ENCODE data around the gene LHX6. TPM values are rescaled to one million over a fixed set of nuclear protein-coding genes. Genes with fewer than 3 reads are reported as not detected.

Gene LHX6
- total RNA-seq, 1 experiment from 2014 or later, result 11.1 TPM

DNA sequence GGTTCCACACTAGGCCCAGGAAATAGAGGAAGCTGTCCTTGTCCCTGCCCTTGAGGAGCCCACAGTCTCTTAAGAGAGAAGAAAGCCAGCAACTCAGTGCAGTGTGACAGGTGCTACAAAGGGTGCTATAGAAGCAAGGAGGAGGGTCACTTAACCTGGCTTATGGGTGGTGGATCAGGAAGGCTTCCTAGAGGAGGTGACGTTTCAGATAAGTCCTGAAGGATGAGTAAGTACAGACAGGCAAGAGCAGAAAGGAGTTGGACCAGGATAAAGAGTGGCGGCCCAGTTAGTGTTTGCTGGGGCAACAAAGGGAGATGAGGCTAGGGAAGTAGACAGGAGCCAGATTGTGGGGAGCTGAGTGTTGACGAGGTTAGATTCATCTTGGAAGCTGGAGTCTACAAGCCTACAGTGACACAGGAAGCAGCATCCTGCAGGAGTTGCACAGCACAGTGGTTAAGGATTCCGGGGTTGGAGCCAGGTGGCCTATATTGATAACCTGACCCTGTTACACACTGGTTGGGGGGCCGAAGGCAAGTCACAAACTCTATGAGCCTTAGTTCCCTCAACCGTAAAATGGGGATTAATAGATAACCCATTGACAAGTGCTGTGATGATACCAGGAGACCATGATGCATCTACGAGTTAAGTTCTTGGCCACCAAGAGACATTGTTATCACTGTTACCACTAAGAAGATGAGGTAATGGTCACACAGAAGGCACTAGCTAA is 5.4 kb upstream of the LHX6 start:
- Histone ChIP-seq H3K27me3 (ENCODE audit: low read length) (no peaks in the 10 kb centered on the region), H3K9me2 (replicated peaks; ENCODE audit: low read length) (no peaks in the 10 kb centered on the region), H3K27ac (ENCODE audit: low read length) (no peak overlapping the region), H3K79me2 (ENCODE audit: low read length) (no peaks in the 10 kb centered on the region), H3K9ac (ENCODE audit: low read length) (no peak overlapping the region), H3K9me3 (ENCODE audit: low read length) (no peaks in the 10 kb centered on the region), H3K36me3 (ENCODE audit: low read depth, low read length) (no peaks in the 10 kb centered on the region), H3K4me1 (ENCODE audit: insufficient read depth, low read length) (0 out of 2 replicates have a peak, but pooled peaks cover 2% of the 10 kb centered on the region), H4K20me1 (ENCODE audit: low read length) (no peaks in the 10 kb centered on the region), H2AFZ (ENCODE audit: low read length) (no peak overlapping the region), H3K4me2 (ENCODE audit: low read length) (no peak overlapping the region), H3K4me3 (ENCODE audit: low read length) (no peak overlapping the region), H3F3A (ENCODE audit: low read length, unreplicated experiment) (no peaks in the 10 kb centered on the region)
- no TSS peak for BruUV-seq (replicated peaks)
- ChIA-PET CTCF (no interaction called here), POLR2A (ENCODE audit: unreplicated experiment) (no interaction called here)
- no peak for DNase-seq
- ATAC-seq, result no peak
- no peak for TF ChIP-seq EZH2phosphoT487 (IDR thresholded peaks at IDR 0.05; ENCODE audit: borderline replicate concordance, low read length)
- TF ChIP-seq, protein P1, sequence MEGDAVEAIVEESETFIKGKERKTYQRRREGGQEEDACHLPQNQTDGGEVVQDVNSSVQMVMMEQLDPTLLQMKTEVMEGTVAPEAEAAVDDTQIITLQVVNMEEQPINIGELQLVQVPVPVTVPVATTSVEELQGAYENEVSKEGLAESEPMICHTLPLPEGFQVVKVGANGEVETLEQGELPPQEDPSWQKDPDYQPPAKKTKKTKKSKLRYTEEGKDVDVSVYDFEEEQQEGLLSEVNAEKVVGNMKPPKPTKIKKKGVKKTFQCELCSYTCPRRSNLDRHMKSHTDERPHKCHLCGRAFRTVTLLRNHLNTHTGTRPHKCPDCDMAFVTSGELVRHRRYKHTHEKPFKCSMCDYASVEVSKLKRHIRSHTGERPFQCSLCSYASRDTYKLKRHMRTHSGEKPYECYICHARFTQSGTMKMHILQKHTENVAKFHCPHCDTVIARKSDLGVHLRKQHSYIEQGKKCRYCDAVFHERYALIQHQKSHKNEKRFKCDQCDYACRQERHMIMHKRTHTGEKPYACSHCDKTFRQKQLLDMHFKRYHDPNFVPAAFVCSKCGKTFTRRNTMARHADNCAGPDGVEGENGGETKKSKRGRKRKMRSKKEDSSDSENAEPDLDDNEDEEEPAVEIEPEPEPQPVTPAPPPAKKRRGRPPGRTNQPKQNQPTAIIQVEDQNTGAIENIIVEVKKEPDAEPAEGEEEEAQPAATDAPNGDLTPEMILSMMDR (conservative IDR thresholded peaks at IDR 0.05; ENCODE audit: low read depth, low read length), result no peak
- TF ChIP-seq EZH2 (IDR thresholded peaks at IDR 0.05; ENCODE audit: low read length, unreplicated experiment), result no peak
- intact Hi-C loops (cut with micrococcal nuclease), result no loop called here

DNA sequence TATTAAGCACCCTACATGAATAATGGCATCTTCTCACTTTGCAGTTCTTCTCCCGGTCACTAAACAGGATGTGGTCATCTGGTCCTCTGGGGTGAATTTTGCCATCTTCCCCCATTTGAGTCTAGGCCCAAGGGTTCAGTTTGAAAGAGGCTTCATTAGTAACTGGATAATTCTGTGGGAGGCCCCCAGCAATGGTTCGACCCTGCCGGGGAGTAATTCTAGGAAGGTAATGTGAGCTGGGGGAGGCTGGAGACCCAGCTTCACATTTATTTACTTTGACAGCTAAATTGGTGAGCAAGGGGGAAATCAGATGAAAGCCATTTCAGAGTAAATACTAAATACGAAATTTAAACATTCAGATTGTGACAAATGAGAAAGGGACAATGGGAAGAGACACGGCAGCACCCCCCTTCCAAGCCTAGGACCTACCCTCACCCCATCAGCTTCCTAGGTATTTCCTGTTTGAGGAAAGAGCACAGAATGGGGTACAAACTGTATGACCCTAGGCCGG is 4.1 kb upstream of the LHX6 start:
- no peak for TF ChIP-seq EZH2phosphoT487 (IDR thresholded peaks at IDR 0.05; ENCODE audit: borderline replicate concordance, low read length)
- Histone ChIP-seq H3K27ac (ENCODE audit: low read length) (no peak overlapping the region), H3F3A (ENCODE audit: low read length, unreplicated experiment) (no peaks in the 10 kb centered on the region), H3K4me1 (ENCODE audit: insufficient read depth, low read length) (0 out of 2 replicates have a peak, but pooled peaks cover 5% of the 10 kb centered on the region), H4K20me1 (ENCODE audit: low read length) (no peaks in the 10 kb centered on the region), H3K36me3 (ENCODE audit: low read depth, low read length) (no peaks in the 10 kb centered on the region), H3K4me3 (ENCODE audit: low read length) (no peak overlapping the region), H3K4me2 (ENCODE audit: low read length) (no peak overlapping the region), H3K9ac (ENCODE audit: low read length) (no peak overlapping the region), H3K27me3 (ENCODE audit: low read length) (no peaks in the 10 kb centered on the region), H3K9me2 (replicated peaks; ENCODE audit: low read length) (no peaks in the 10 kb centered on the region), H2AFZ (ENCODE audit: low read length) (no peak overlapping the region), H3K79me2 (ENCODE audit: low read length) (no peaks in the 10 kb centered on the region), H3K9me3 (ENCODE audit: low read length) (no peaks in the 10 kb centered on the region)
- DNase-seq (no peak), ATAC-seq (no peak)
- CTCF ChIA-PET, result no interaction called here
- intact Hi-C loops (cut with micrococcal nuclease), result no loop called here
- BruUV-seq (replicated peaks), result no TSS peak
- POLR2A ChIA-PET (ENCODE audit: unreplicated experiment), result no interaction called here

DNA sequence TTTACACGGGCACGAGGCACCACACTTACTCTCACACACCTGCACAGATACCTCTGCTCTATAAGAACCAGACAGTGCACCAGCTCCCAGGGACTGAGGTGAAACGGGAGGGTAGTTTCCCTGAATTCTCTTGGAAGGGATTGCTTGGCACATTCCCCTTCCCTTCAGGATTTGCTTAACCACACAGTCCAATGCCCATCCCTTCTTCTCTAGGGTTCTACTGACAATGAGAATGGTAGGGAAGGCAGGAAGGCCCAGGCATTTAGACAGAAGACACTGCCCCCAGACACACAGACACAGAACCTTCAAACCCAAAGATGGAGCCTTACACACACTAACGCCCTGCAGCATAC is 704 bp upstream of the LHX6 start:
- peak overlapping the region; percentile 87; the same call in 1 of the 2 replicates for H3K4me2 ChIP-seq (ENCODE audit: low read length)
- H3K27ac ChIP-seq (ENCODE audit: low read length), result no peak overlapping the region
- no peaks in the 10 kb centered on the region for H3K9me2 ChIP-seq (replicated peaks; ENCODE audit: low read length)
- H3K79me2 ChIP-seq (ENCODE audit: low read length), result no peaks in the 10 kb centered on the region
- H3K4me3 ChIP-seq (ENCODE audit: low read length), result no peak overlapping the region; the same call in 1 of the 2 replicates
- H4K20me1 ChIP-seq (ENCODE audit: low read length), result no peaks in the 10 kb centered on the region
- POLR2A ChIA-PET (ENCODE audit: unreplicated experiment), result no interaction called here
- CTCF ChIA-PET, result no interaction called here
- H2AFZ ChIP-seq (ENCODE audit: low read length), result peak overlapping the region; percentile 59; the same call in 1 of the 2 replicates
- intact Hi-C loops (cut with micrococcal nuclease), result loop anchor here (5.0 kb wide), 1 partner anchor 102 kb away; no protein-coding TSS in a partner anchor
- H3K9me3 ChIP-seq (ENCODE audit: low read length), result no peaks in the 10 kb centered on the region
- ATAC-seq (no peak), DNase-seq (no peak)
- H3F3A ChIP-seq (ENCODE audit: low read length, unreplicated experiment), result no peaks in the 10 kb centered on the region
- BruUV-seq (replicated peaks), result no TSS peak
- 0 out of 2 replicates have a peak, but pooled peaks cover 5% of the 10 kb centered on the region for H3K4me1 ChIP-seq (ENCODE audit: insufficient read depth, low read length)
- TF ChIP-seq EZH2phosphoT487 (IDR thresholded peaks at IDR 0.05; ENCODE audit: borderline replicate concordance, low read length) (no peak), EZH2 (IDR thresholded peaks at IDR 0.05; ENCODE audit: low read length, unreplicated experiment) (no peak)
- TF ChIP-seq, protein P1 (conservative IDR thresholded peaks at IDR 0.05; ENCODE audit: low read depth, low read length), result no peak
- no peak overlapping the region for H3K9ac ChIP-seq (ENCODE audit: low read length)
- no peaks in the 10 kb centered on the region for H3K27me3 ChIP-seq (ENCODE audit: low read length)
- H3K36me3 ChIP-seq (ENCODE audit: low read depth, low read length), result no peaks in the 10 kb centered on the region
